ENCODE data around the gene ANO1. TPM values are rescaled to one million over a fixed set of nuclear protein-coding genes. Genes with fewer than 3 reads are reported as not detected.

Gene ANO1
- total RNA-seq, 1 experiment from 2014 or later = 10.9 TPM

DNA sequence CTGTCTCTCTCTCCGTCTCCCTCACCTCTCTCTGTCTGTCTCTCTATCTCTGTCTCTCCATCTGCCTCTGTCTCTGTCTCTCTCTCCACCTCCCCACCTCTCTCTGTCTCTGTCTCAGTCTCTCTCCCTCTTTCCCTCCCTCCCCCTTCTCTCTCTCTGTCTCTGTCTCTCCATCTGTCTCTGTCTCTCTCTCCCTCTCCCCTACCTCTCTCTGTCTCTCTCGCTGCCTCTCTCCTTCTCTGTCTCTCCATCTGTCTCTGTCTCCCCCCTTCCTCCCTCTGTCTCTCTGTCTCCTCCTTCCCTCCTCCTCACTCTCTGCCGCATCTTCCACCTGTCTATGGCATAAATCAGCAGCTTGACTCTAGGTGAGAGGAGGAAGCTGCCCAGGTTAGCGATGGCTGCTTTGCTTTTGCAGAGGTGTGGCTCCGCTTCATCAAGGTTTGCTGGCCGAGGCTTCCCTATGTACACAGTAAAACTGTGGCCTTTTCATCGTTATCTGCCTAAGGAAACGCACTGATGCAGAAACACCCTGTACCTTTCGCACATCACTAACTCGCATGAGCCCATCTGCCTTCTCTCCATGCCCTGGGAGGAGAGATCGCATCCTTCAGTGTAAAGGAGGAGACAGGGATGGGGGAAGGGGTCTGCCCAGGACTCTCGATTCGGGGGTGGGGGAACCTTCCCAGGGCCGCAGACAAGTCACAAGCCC is 44.5 kb downstream of the ANO1 start:
- H3K27me3 ChIP-seq (ENCODE audit: insufficient read depth, low read length) = 0 out of 2 replicates have a peak, but pooled peaks cover 2% of the 10 kb centered on the region
- no peak overlapping the region for H2AK5ac ChIP-seq (ENCODE audit: insufficient read length, low read length)
- TF ChIP-seq, protein P1, sequence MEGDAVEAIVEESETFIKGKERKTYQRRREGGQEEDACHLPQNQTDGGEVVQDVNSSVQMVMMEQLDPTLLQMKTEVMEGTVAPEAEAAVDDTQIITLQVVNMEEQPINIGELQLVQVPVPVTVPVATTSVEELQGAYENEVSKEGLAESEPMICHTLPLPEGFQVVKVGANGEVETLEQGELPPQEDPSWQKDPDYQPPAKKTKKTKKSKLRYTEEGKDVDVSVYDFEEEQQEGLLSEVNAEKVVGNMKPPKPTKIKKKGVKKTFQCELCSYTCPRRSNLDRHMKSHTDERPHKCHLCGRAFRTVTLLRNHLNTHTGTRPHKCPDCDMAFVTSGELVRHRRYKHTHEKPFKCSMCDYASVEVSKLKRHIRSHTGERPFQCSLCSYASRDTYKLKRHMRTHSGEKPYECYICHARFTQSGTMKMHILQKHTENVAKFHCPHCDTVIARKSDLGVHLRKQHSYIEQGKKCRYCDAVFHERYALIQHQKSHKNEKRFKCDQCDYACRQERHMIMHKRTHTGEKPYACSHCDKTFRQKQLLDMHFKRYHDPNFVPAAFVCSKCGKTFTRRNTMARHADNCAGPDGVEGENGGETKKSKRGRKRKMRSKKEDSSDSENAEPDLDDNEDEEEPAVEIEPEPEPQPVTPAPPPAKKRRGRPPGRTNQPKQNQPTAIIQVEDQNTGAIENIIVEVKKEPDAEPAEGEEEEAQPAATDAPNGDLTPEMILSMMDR (conservative IDR thresholded peaks at IDR 0.05) = no peak
- Mint-ChIP-seq H3K27ac (no peak overlapping the region), H3K4me3 (peak overlapping the region in 1 of 2 experiments; percentile 8; a peak in 1 of 5 replicates), H3K9me3 (peaks cover 0 to 8% of the 10 kb centered on the region in 2 experiments; a peak in 4 of 5 replicates), H3K27me3 (ENCODE audit: low read depth) (peaks cover 26% of the 10 kb centered on the region), H3K4me1 (peaks cover 4 to 11% of the 10 kb centered on the region in 2 experiments), H3K36me3 (ENCODE audit: insufficient read depth in 1 of 3, low read depth in 3 of 3) (peaks cover 0 to 5% (median 3%) of the 10 kb centered on the region in 3 experiments; a peak in 3 of 7 replicates)
- no peak overlapping the region for H2BK5ac ChIP-seq (ENCODE audit: insufficient read length, low read length)
- no peaks in the 10 kb centered on the region for H3K79me1 ChIP-seq (ENCODE audit: insufficient read depth, low read depth, low read length, poor library complexity, severe bottlenecking)
- no peak overlapping the region for H2BK120ac ChIP-seq (ENCODE audit: low read depth, low read length, poor library complexity, severe bottlenecking)
- H4K20me1 ChIP-seq (ENCODE audit: control insufficient read depth, insufficient read depth, insufficient read length) = no peaks in the 10 kb centered on the region
- H3K9me3 ChIP-seq (ENCODE audit: control insufficient read depth, low read depth, low read length) = no peaks in the 10 kb centered on the region
- no CpG with 5 or more reads among the region's 14 CpGs for WGBS (ENCODE audit: extremely low coverage, insufficient read length, low lambda C conversion rate)
- H3K56ac ChIP-seq (ENCODE audit: insufficient read length, low read depth, low read length) = no peak overlapping the region
- no peak overlapping the region for H2AFZ ChIP-seq (ENCODE audit: low read length)
- no peak overlapping the region for H3K9ac ChIP-seq (ENCODE audit: extremely low read depth, insufficient read length, low read length)
- H3K23ac ChIP-seq (ENCODE audit: insufficient read length, low read depth, low read length) = no peak overlapping the region
- H2BK20ac ChIP-seq (ENCODE audit: low read depth, low read length, poor library complexity, severe bottlenecking) = no peak overlapping the region
- H2BK12ac ChIP-seq (ENCODE audit: insufficient read length, low read depth, low read length) = no peak overlapping the region
- H3K27ac ChIP-seq (ENCODE audit: insufficient read length, low read depth, low read length) = no peak overlapping the region
- no peak overlapping the region for H3K14ac ChIP-seq (ENCODE audit: insufficient read depth, low read length)
- no peak overlapping the region for H3K18ac ChIP-seq (ENCODE audit: insufficient read length, low read depth, low read length)
- no peak overlapping the region for H3K4ac ChIP-seq (ENCODE audit: low read depth, low read length)
- H3K4me1 ChIP-seq (ENCODE audit: insufficient read depth, low read length) = peaks cover 2% of the 10 kb centered on the region; the same call in 1 of the 2 replicates
- H4K8ac ChIP-seq (replicated peaks; ENCODE audit: insufficient read length, low read depth, low read length) = no peak overlapping the region
- H4K91ac ChIP-seq (ENCODE audit: insufficient read length, low read depth, low read length) = no peak overlapping the region
- no peaks in the 10 kb centered on the region for H3K23me2 ChIP-seq (ENCODE audit: insufficient read length, low read depth, low read length, poor library complexity, severe bottlenecking)
- no peak for DNase-seq
- H4K5ac ChIP-seq (ENCODE audit: insufficient read length, low read depth, low read length) = no peak overlapping the region
- H3K79me2 ChIP-seq (ENCODE audit: insufficient read depth, low read length) = no peaks in the 10 kb centered on the region
- H3T11ph ChIP-seq (ENCODE audit: low read length) = no peak overlapping the region
- no peak overlapping the region for H3K4me2 ChIP-seq (ENCODE audit: insufficient read depth, insufficient read length, low read length)
- no peak overlapping the region for H2BK15ac ChIP-seq (ENCODE audit: low read depth, low read length)

All from H9 (cell line).